ENCODE measurements around the gene GPR68.

GRCh38 chr14:91258011-91258618 is 13.6 kb upstream of the GPR68 start:
- no peak for TF ChIP-seq REST (IDR thresholded peaks at IDR 0.05; ENCODE audit: insufficient read depth in 1 of 2, low read depth in 2 of 2, low read length in 2 of 2)
- no peak for TF ChIP-seq TAF1 (IDR thresholded peaks at IDR 0.05; ENCODE audit: borderline replicate concordance, insufficient read depth, low read length)
- TF ChIP-seq SIN3A (IDR thresholded peaks at IDR 0.05; ENCODE audit: borderline replicate concordance, insufficient read depth, low read length): no peak
- TF ChIP-seq POLR2AphosphoS5 (IDR thresholded peaks at IDR 0.05; ENCODE audit: low read depth, low read length): no peak

Data from PFSK-1 (cell line).